T1000 (cell line): Measurements from ENCODE around the gene NTRK3.
"Not testable (repeated sequence)": the region's sequence is repeated elsewhere in the genome, so short reads cannot be mapped to it uniquely, and the experiment has no call there.

Experiments used
- DNase-seq: peaks from one replicate; lab custom pipeline; 2025; ENCODE audit warnings: mixed read lengths; lab: John Stamatoyannopoulos, UW

Gene NTRK3

GRCh38 chr15:88073391-88073691 lies 183.2 kb downstream of the NTRK3 start:
- DNase-seq = no peak

GRCh38 chr15:88072598-88073390 lies 183.7 kb downstream of the NTRK3 start:
- DNase-seq = no peak

GRCh38 chr15:88072133-88072532 lies 184.4 kb downstream of the NTRK3 start:
- DNase-seq = not testable (repeated sequence)

GRCh38 chr15:88071141-88071540 lies 185.4 kb downstream of the NTRK3 start:
- DNase-seq = no peak

- no peak for DNase-seq
Measured at GRCh38 chr15:88069561-88069960, 187.0 kb downstream of the NTRK3 start.

GRCh38 chr15:88067331-88067685 lies 189.2 kb downstream of the NTRK3 start:
- no peak for DNase-seq

- DNase-seq = no peak
Measured at GRCh38 chr15:88066636-88067330, 189.8 kb downstream of the NTRK3 start.

- DNase-seq = no peak
Measured at GRCh38 chr15:88061452-88061851, 195.1 kb downstream of the NTRK3 start.

GRCh38 chr15:88060383-88060782 lies 196.2 kb downstream of the NTRK3 start:
- no peak for DNase-seq

- DNase-seq = no peak
Measured at GRCh38 chr15:88057836-88058235, 198.7 kb downstream of the NTRK3 start.

GRCh38 chr15:88049506-88049905 lies 207.0 kb downstream of the NTRK3 start:
- no peak for DNase-seq

GRCh38 chr15:88048755-88049154 lies 207.8 kb downstream of the NTRK3 start:
- no peak for DNase-seq

GRCh38 chr15:88048237-88048636 lies 208.3 kb downstream of the NTRK3 start:
- no peak for DNase-seq

GRCh38 chr15:88046576-88047129 lies 209.9 kb downstream of the NTRK3 start:
- DNase-seq = no peak

- no peak for DNase-seq
Measured at GRCh38 chr15:88043396-88043795, 213.1 kb downstream of the NTRK3 start.

GRCh38 chr15:88042047-88042446 lies 214.5 kb downstream of the NTRK3 start:
- no peak for DNase-seq

- no peak for DNase-seq
Measured at GRCh38 chr15:88040516-88040915, 216.0 kb downstream of the NTRK3 start.

- no peak for DNase-seq
Measured at GRCh38 chr15:88038261-88038660, 218.3 kb downstream of the NTRK3 start.

- no peak for DNase-seq
Measured at GRCh38 chr15:88036154-88036839, 220.2 kb downstream of the NTRK3 start.

- DNase-seq = no peak
Measured at GRCh38 chr15:88035381-88035780, 221.2 kb downstream of the NTRK3 start.

- DNase-seq = not testable (repeated sequence)
Measured at GRCh38 chr15:88033421-88033820, 223.1 kb downstream of the NTRK3 start.

GRCh38 chr15:88032787-88033186 lies 223.8 kb downstream of the NTRK3 start:
- DNase-seq = peak; percentile 50

- DNase-seq = peak; percentile 15
Measured at GRCh38 chr15:88031461-88031860, 225.1 kb downstream of the NTRK3 start.
